ENCODE results near the gene CGB7.

CGB7 gene

GRCh38 chr19:49057636-49058234, at the start of gene CGB7:
Gene CGB7, minus strand, starts transcription at chr19:49057749. Its CDS starts 2,374 bp downstream, at chr19:49055375.
- TF ChIP-seq CTCF (IDR thresholded peaks at IDR 0.05; ENCODE audit: extremely low read depth, missing control alignments), result no peak
- peak; percentile 58 for DNase-seq (ENCODE audit: low spot score)

GRCh38 chr19:49106648-49107135, 49.1 kb upstream of the CGB7 start:
- peak; percentile 48 for TF ChIP-seq CTCF (IDR thresholded peaks at IDR 0.05; ENCODE audit: extremely low read depth, missing control alignments)
- DNase-seq (ENCODE audit: low spot score), result peak; percentile 63

GRCh38 chr19:49104229-49104864, 46.8 kb upstream of the CGB7 start:
- peak; percentile 18 for DNase-seq (ENCODE audit: low spot score)
- TF ChIP-seq CTCF (IDR thresholded peaks at IDR 0.05; ENCODE audit: extremely low read depth, missing control alignments), result no peak

- TF ChIP-seq CTCF (IDR thresholded peaks at IDR 0.05; ENCODE audit: extremely low read depth, missing control alignments), result no peak
- DNase-seq (ENCODE audit: low spot score), result no peak
Measured at GRCh38 chr19:49103331-49104085, 46.0 kb upstream of the CGB7 start.

GRCh38 chr19:49102303-49102702, 44.8 kb upstream of the CGB7 start:
- TF ChIP-seq CTCF (IDR thresholded peaks at IDR 0.05; ENCODE audit: extremely low read depth, missing control alignments), result no peak
- no peak for DNase-seq (ENCODE audit: low spot score)

- TF ChIP-seq CTCF (IDR thresholded peaks at IDR 0.05; ENCODE audit: extremely low read depth, missing control alignments), result no peak
- no peak for DNase-seq (ENCODE audit: low spot score)
Measured at GRCh38 chr19:49101160-49101559, 43.6 kb upstream of the CGB7 start.

GRCh38 chr19:49098795-49099194, 41.2 kb upstream of the CGB7 start:
- no peak for DNase-seq (ENCODE audit: low spot score)
- TF ChIP-seq CTCF (IDR thresholded peaks at IDR 0.05; ENCODE audit: extremely low read depth, missing control alignments), result no peak
